CD14-positive monocyte (primary cell): ENCODE results near the gene NOCT. TPM values are rescaled to one million over a fixed set of nuclear protein-coding genes. Genes with fewer than 3 reads are reported as not detected.
A peak's percentile ranks its signal among the peaks of the same experiment; 100 is the strongest.

Experiments
- DNase-seq, 3 donors: peaks; one replicate each; pipeline ENCODE4 v3.0.0-alpha.2; 2011 to 2022
- H2AFZ ChIP-seq: 2 replicates; pipeline ENCODE4 v1.6.0; 2012; ENCODE audit warnings: mild to moderate bottlenecking, low read depth, low read length, inconsistent platforms; ENCODE audit not compliant: insufficient read depth, poor library complexity, severe bottlenecking
- H3K27ac ChIP-seq, 2 donors: 1 replicate in 1 of 2; 2 replicates in 1 of 2; pipeline ENCODE4 v1.5.1; 2012 to 2013; ENCODE audit warnings: low read length in 2 of 2, control low read depth in 1 of 2, inconsistent platforms in 1 of 2, low read depth in 1 of 2, mild to moderate bottlenecking in 1 of 2
- H3K27me3 ChIP-seq, 2 donors: one replicate each; pipeline versions ENCODE4 v1.6.0 to v1.6.1; 2011 to 2013; ENCODE audit warnings: low read length in 2 of 2; ENCODE audit not compliant: control insufficient read depth in 2 of 2, insufficient read depth in 2 of 2
- H3K36me3 ChIP-seq, 2 donors: replicated peaks in 1 of 2; 1 replicate in 1 of 2; 2 replicates in 1 of 2; pipeline versions ENCODE4 v1.5.1 to v1.6.1; 2012 to 2013; ENCODE audit warnings: low read length in 2 of 2, control low read depth in 1 of 2, inconsistent platforms in 1 of 2, mild to moderate bottlenecking in 1 of 2; ENCODE audit not compliant: insufficient read depth in 2 of 2, control insufficient read depth in 1 of 2
- H3K4me1 ChIP-seq, 2 donors: 1 replicate in 1 of 2; 2 replicates in 1 of 2; pipeline versions ENCODE4 v1.5.1 to v1.6.1; 2012 to 2013; ENCODE audit warnings: low read length in 2 of 2, control low read depth in 1 of 2, inconsistent platforms in 1 of 2, mild to moderate bottlenecking in 1 of 2, moderate library complexity in 1 of 2; ENCODE audit not compliant: insufficient read depth in 2 of 2, control insufficient read depth in 1 of 2
- H3K4me2 ChIP-seq: replicated peaks from 2 replicates; pipeline ENCODE3; 2012; ENCODE audit warnings: low read length, moderate library complexity, mild to moderate bottlenecking; ENCODE audit not compliant: poor library complexity, severe bottlenecking; ENCODE audit errors: extremely low read depth
- H3K4me3 ChIP-seq, 3 experiments: fragments of 200-600 bp in 1 of 3; sonication (generic) in 1 of 3; replicated peaks in 1 of 3; 1 replicate in 2 of 3; 2 replicates in 1 of 3; pipeline ENCODE4 v1.5.1; 2011 to 2013; ENCODE audit warnings: low read length in 3 of 3, mild to moderate bottlenecking in 3 of 3, control low read depth in 2 of 3, low read depth in 2 of 3, inconsistent platforms in 1 of 3, moderate library complexity in 1 of 3
- H3K79me2 ChIP-seq: 2 replicates; pipeline ENCODE4 v1.6.0; 2012; ENCODE audit warnings: mild to moderate bottlenecking, control low read depth, inconsistent platforms, low read length, moderate library complexity; ENCODE audit not compliant: insufficient read depth
- H3K9ac ChIP-seq: 2 replicates; pipeline ENCODE4 v1.6.0; 2017; ENCODE audit warnings: low read length, mild to moderate bottlenecking; ENCODE audit not compliant: insufficient read depth, poor library complexity, severe bottlenecking
- H3K9me3 ChIP-seq, 2 donors: replicated peaks in 1 of 2; 1 replicate in 1 of 2; 2 replicates in 1 of 2; pipeline versions ENCODE4 v1.5.1 to v1.6.1; 2012 to 2013; ENCODE audit warnings: low read length in 2 of 2, control low read depth in 1 of 2; ENCODE audit not compliant: control insufficient read depth in 1 of 2, insufficient read depth in 1 of 2
- H4K20me1 ChIP-seq: 2 replicates; pipeline ENCODE4 v1.6.0; 2012; ENCODE audit warnings: mild to moderate bottlenecking, low read length, control low read depth, moderate library complexity; ENCODE audit not compliant: insufficient read depth
- H3K27ac Mint-ChIP-seq, 7 donors: one replicate each; pipeline ENCODE4 v1.8.0; 2020; ENCODE audit warnings: mild to moderate bottlenecking in 7 of 7, mixed read lengths in 7 of 7, moderate library complexity in 6 of 7, inconsistent platforms in 2 of 7
- H3K27me3 Mint-ChIP-seq, 3 donors: one replicate each; pipeline ENCODE4 v1.8.0; 2021 to 2022; ENCODE audit warnings: low read depth in 3 of 3, mild to moderate bottlenecking in 3 of 3, mixed read lengths in 3 of 3, moderate library complexity in 3 of 3, inconsistent platforms in 1 of 3
- H3K36me3 Mint-ChIP-seq, 2 donors: one replicate each; pipeline ENCODE4 v1.8.0; 2020; ENCODE audit warnings: mixed read lengths in 2 of 2, inconsistent platforms in 1 of 2, mild to moderate bottlenecking in 1 of 2
- H3K4me1 Mint-ChIP-seq: one replicate; pipeline ENCODE4 v1.8.0; 2020; ENCODE audit warnings: mild to moderate bottlenecking, mixed read lengths
- H3K4me3 Mint-ChIP-seq, 2 donors: one replicate each; pipeline ENCODE4 v1.8.0; 2020; ENCODE audit warnings: mild to moderate bottlenecking in 2 of 2, mixed read lengths in 2 of 2, moderate library complexity in 1 of 2
- H3K9me3 Mint-ChIP-seq, 7 donors: one replicate each; pipeline ENCODE4 v1.8.0; 2020 to 2022; ENCODE audit warnings: mixed read lengths in 7 of 7, mild to moderate bottlenecking in 6 of 7, moderate library complexity in 6 of 7, inconsistent platforms in 2 of 7
- CTCF ChIP-seq: fragments of 200-600 bp; IDR thresholded peaks from one replicate; pipeline ENCODE4 v1.8.0; 2022; ENCODE audit warnings: antibody characterized with exemption, mild to moderate bottlenecking
- WGBS: methylation state at CpG from one replicate; pipeline ENCODE4 v1.1.5; 2013; ENCODE audit warnings: missing lambda C conversion rate; ENCODE audit not compliant: insufficient coverage; 5-methylcytosine and 5-hydroxymethylcytosine counted together
- intact Hi-C, 2 donors: fragments of 100-400 bp; cut with micrococcal nuclease; formaldehyde crosslinking; loops; one replicate each; pipeline versions ENCODE4 v1.15.0 to v1.15.1; 2023
- polyA plus RNA-seq, 3 donors: library from polyadenylated mRNA; depleted of rRNA in 1 of 3; unstranded in 2 of 3; stranded (reverse) in 1 of 3; fragments of 300-500 nt in 2 of 3; fragments of >200 nt in 1 of 3; fragmentation: Illumina TruSeq in 2 of 3; gene quantifications; 1 replicate in 2 of 3; 2 replicates in 1 of 3; pipeline ENCODE4 v1.2.3, GENCODE V29; 2012 to 2021

The NOCT gene
- polyA plus RNA-seq, 3 donors = 0.54 to 31.5 (median 0.89) TPM

- H3K4me1 ChIP-seq = peaks cover 34 to 36% of the 10 kb centered on the region in 2 donors
- Mint-ChIP-seq H3K27ac (peak overlapping the region; percentile 50 to 92 (median 82)), H3K4me1 (peaks cover 29% of the 10 kb centered on the region), H3K36me3 (no peaks in the 10 kb centered on the region), H3K9me3 (no peaks in the 10 kb centered on the region), H3K27me3 (peaks cover 0 to 1% (median 0%) of the 10 kb centered on the region in 3 donors), H3K4me3 (no peak overlapping the region)
- no peaks in the 10 kb centered on the region for H3K27me3 ChIP-seq
- no peak overlapping the region for H3K4me3 ChIP-seq
- no peak for TF ChIP-seq CTCF
- no peaks in the 10 kb centered on the region for H3K36me3 ChIP-seq
- peak overlapping the region in 1 of 2 donors; percentile 78 for H3K27ac ChIP-seq
- no peaks in the 10 kb centered on the region for H4K20me1 ChIP-seq
- no peak overlapping the region for H3K4me2 ChIP-seq
- H3K9ac ChIP-seq = no peak overlapping the region
- no peaks in the 10 kb centered on the region for H3K9me3 ChIP-seq
- DNase-seq = no peak
- intact Hi-C loops = loop anchor here in 1 of 2 donors (5.0 kb wide), 1 partner anchor 35 kb away; the partner anchor contains the start of gene NOCT
- H3K79me2 ChIP-seq = no peaks in the 10 kb centered on the region
- no peak overlapping the region for H2AFZ ChIP-seq
- no CpG with 5 or more reads among the region's 7 CpGs for WGBS
Observed at GRCh38 chr4:138982754-138983153, 32.8 kb upstream of the NOCT start.

GRCh38 chr4:138983690-138984089, 31.9 kb upstream of the NOCT start:
- Histone ChIP-seq H3K4me1 (peaks cover 25 to 27% of the 10 kb centered on the region in 2 donors), H3K4me2 (no peak overlapping the region), H4K20me1 (no peaks in the 10 kb centered on the region), H2AFZ (no peak overlapping the region), H3K9me3 (no peaks in the 10 kb centered on the region), H3K4me3 (no peak overlapping the region), H3K79me2 (no peaks in the 10 kb centered on the region), H3K27ac (peak overlapping the region in 1 of 2 donors; percentile 36), H3K36me3 (no peaks in the 10 kb centered on the region), H3K9ac (no peak overlapping the region), H3K27me3 (no peaks in the 10 kb centered on the region)
- peaks cover 20% of the 10 kb centered on the region for H3K4me1 Mint-ChIP-seq
- intact Hi-C loops = loop anchor here in 1 of 2 donors (5.0 kb wide), 1 partner anchor 34 kb away; the partner anchor contains the start of gene NOCT
- H3K9me3 Mint-ChIP-seq = peaks cover 0 to under 1% (median 0%) of the 10 kb centered on the region in 7 donors
- no peak for TF ChIP-seq CTCF
- DNase-seq = no peak
- no peak overlapping the region for H3K4me3 Mint-ChIP-seq
- H3K36me3 Mint-ChIP-seq = no peaks in the 10 kb centered on the region
- 93% methylated on average over 3 of the region's 5 CpGs for WGBS
- peak overlapping the region in 4 of 7 donors; percentile 62 to 91 (median 84) for H3K27ac Mint-ChIP-seq
- peaks cover 0 to 1% (median 0%) of the 10 kb centered on the region in 3 donors for H3K27me3 Mint-ChIP-seq
